SK-N-DZ (cell line): ENCODE measurements around the gene NT5C1B.

Source experiments
- DNase-seq: peaks from one replicate; pipeline ENCODE4 v3.0.0-alpha.2; 2015; ENCODE audit warnings: low spot score
- small RNA-seq, 2 experiments: library from RNA; depleted of rRNA; stranded (forward); fragments of <200 nt; gene quantifications; one replicate each; pipeline ENCODE3, GENCODE V24; 2014

Gene NT5C1B

DNA sequence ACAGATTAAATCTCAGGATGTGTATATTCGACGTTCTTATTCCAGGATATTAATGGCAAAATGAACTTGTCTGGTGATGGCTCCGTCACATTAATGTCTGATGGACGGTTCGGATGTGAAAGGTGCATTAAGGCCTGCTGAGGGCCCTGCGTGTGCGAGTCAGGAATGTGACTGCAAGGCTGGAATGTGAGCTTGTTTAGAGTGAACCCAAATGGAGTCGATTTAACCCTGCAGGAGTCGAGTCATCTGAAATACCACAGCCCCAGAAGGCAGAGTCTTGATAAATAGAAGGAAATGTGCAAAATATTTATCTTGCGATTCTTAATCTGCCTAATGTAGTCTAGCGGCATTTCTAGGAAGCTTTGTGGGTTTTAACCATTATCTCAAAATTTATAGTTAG, 73.3 kb downstream of the NT5C1B start:
- no peak for DNase-seq

GRCh38 chr2:18514526-18515461, 74.6 kb downstream of the NT5C1B start:
- DNase-seq, result no peak

Small RNA genes within 50 kb of the gene (small RNA-seq; reads per million reads assigned to genes)
- gene RNU6-1215P, result 0 reads per million in 2 experiments
